ENCODE measurements around the gene PACSIN1. TPM values are rescaled to one million over a fixed set of nuclear protein-coding genes. Genes with fewer than 3 reads are reported as not detected.

Gene PACSIN1
- total and polyA plus RNA-seq, 7 donors, result 0.36 to 1.9 (median 0.68) TPM; not detected in 2

DNA sequence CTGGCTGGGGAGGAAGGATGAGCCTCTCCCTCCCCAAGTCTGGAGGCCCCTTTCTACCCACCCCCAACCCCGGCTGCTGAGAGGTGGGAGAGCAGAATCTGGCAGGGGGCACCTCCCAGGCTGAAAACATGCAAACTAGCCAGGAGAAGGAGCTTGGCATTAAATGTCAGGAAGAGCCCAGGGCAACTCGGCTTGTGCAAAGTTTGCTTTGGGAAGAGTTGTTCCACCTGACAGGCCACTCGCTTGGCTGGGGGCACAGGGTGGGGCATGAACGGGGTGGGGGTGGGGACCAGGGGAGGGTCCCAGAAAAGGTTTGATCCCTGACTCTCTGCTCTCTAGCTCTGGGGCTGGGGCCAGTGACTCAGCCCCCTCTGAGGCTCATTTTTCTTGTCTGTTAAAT lies 87.3 kb downstream of the PACSIN1 start:
- Histone ChIP-seq H3K4me3 (no peak overlapping the region), H3K27ac (no peak overlapping the region), H3K4me1 (no peaks in the 10 kb centered on the region), H3K9me3 (peaks cover 0 to 2% (median under 1%) of the 10 kb centered on the region in 4 donors), H3K36me3 (no peaks in the 10 kb centered on the region), H3K27me3 (no peaks in the 10 kb centered on the region)
- DNase-seq, result no peak
- intact Hi-C loops (cut with DNase I), result no loop called here
- TF ChIP-seq POLR2AphosphoS5 (IDR thresholded peaks at IDR 0.05), result no peak
- WGBS, 2 donors, result 39 to 72% methylated on average over 4 of the region's 4 CpGs

DNA sequence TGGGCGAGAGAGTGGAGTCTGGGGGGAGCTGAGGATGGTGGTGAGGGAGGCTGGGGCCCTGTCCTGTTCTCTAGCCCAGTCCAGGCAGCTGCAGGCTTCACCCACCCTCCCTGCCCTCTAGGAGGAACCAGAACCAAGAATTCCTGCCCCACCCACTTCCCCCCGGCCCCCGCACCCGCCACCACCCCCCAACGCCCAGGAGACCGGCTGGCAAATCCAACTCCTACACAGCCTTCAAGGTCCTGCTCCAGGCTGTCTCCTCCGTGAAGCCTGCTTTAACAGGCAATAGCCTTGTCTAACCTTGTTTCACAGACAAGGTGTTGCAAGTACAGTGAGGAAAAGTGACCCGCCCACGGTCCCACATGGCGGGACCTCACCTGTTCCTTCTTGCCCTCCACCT lies 87.9 kb downstream of the PACSIN1 start:
- H3K4me1 ChIP-seq, result no peaks in the 10 kb centered on the region
- no peak overlapping the region for H3K4me3 ChIP-seq
- DNase-seq, result no peak
- peaks cover 0 to 6% (median 3%) of the 10 kb centered on the region in 4 donors for H3K9me3 ChIP-seq
- H3K27me3 ChIP-seq, result no peaks in the 10 kb centered on the region
- WGBS, 2 donors, result 27 to 60% methylated on average over 10 of the region's 10 CpGs
- intact Hi-C loops (cut with DNase I), result no loop called here
- H3K36me3 ChIP-seq, result no peaks in the 10 kb centered on the region
- TF ChIP-seq EP300 (IDR thresholded peaks at IDR 0.05), result no peak
- TF ChIP-seq, protein P1, sequence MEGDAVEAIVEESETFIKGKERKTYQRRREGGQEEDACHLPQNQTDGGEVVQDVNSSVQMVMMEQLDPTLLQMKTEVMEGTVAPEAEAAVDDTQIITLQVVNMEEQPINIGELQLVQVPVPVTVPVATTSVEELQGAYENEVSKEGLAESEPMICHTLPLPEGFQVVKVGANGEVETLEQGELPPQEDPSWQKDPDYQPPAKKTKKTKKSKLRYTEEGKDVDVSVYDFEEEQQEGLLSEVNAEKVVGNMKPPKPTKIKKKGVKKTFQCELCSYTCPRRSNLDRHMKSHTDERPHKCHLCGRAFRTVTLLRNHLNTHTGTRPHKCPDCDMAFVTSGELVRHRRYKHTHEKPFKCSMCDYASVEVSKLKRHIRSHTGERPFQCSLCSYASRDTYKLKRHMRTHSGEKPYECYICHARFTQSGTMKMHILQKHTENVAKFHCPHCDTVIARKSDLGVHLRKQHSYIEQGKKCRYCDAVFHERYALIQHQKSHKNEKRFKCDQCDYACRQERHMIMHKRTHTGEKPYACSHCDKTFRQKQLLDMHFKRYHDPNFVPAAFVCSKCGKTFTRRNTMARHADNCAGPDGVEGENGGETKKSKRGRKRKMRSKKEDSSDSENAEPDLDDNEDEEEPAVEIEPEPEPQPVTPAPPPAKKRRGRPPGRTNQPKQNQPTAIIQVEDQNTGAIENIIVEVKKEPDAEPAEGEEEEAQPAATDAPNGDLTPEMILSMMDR (IDR thresholded peaks at IDR 0.05), result no peak
- TF ChIP-seq POLR2A (IDR thresholded peaks at IDR 0.05), result no peak
- TF ChIP-seq POLR2AphosphoS5 (IDR thresholded peaks at IDR 0.05), result no peak
- no peak overlapping the region for H3K27ac ChIP-seq

DNA sequence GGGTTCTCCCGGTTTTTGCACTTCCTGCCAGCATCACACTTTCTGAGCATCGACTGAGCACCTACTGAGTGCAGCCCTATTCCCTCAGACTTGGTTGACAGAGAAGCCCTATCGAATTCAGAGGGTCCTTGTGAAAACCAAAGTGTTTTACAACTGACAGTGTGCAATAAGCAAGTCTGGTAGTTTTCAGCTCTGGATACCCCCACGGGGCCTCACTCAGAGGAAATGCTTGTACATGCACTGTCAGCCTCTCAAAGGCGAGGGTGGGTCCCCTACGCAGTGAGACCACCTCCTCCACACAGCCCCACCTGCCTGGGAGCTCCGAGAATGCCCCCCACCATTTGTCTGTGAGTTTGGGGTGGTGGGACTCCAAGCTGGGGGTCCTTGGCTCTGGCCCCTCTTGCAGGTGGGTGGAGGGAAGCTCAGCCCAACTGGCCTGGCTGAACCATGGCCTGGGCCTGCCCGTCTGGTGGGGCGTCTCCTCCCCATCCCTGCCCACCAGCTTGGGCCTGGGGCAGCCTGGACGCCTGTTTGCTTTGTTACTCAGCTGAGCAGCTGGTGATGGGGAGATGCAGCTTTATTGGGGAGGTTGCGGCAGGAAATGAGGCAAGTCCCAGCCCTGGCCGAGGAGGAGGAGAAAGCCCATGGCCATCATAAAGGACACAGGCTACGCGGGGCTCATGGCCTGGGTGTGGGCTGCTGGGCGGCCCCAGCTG lies 88.6 kb downstream of the PACSIN1 start:
- Histone ChIP-seq H3K36me3 (no peaks in the 10 kb centered on the region), H3K4me1 (no peaks in the 10 kb centered on the region), H3K27me3 (no peaks in the 10 kb centered on the region), H3K27ac (no peak overlapping the region), H3K4me3 (no peak overlapping the region), H3K9me3 (peaks cover 0 to 6% (median 3%) of the 10 kb centered on the region in 4 donors)
- TF ChIP-seq, protein P1 (IDR thresholded peaks at IDR 0.05), result no peak
- TF ChIP-seq EP300 (IDR thresholded peaks at IDR 0.05) (no peak), POLR2AphosphoS5 (IDR thresholded peaks at IDR 0.05) (no peak), POLR2A (IDR thresholded peaks at IDR 0.05) (no peak)
- intact Hi-C loops (cut with DNase I), result no loop called here
- 41 to 46% methylated on average over 15 of the region's 15 CpGs for WGBS, 2 donors
- DNase-seq, result no peak

DNA sequence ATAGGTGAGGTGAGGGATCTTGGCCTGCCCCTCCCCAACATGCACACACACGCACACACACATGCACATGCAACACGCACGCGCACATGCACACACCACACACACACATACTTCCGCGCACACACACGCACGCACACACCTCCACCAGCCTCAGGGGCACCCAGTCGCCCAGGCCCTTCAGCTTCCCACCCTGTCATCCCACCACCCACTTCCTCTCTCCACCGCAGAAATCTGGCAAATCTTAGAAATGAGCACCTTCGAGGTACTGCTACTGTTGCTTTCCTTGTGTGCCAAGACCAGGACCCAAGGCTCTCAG lies 89.1 kb downstream of the PACSIN1 start:
- DNase-seq, result no peak
- Histone ChIP-seq H3K4me1 (no peaks in the 10 kb centered on the region), H3K4me3 (no peak overlapping the region), H3K36me3 (no peaks in the 10 kb centered on the region), H3K9me3 (peaks cover 0 to 6% (median 3%) of the 10 kb centered on the region in 4 donors), H3K27me3 (no peaks in the 10 kb centered on the region), H3K27ac (no peak overlapping the region)
- TF ChIP-seq EP300 (IDR thresholded peaks at IDR 0.05), result no peak
- TF ChIP-seq POLR2A (IDR thresholded peaks at IDR 0.05), result no peak
- TF ChIP-seq, protein P1 (IDR thresholded peaks at IDR 0.05), result no peak
- no peak for TF ChIP-seq POLR2AphosphoS5 (IDR thresholded peaks at IDR 0.05)
- intact Hi-C loops (cut with DNase I), result no loop called here
- 65 to 87% methylated on average over 11 of the region's 11 CpGs for WGBS, 2 donors

DNA sequence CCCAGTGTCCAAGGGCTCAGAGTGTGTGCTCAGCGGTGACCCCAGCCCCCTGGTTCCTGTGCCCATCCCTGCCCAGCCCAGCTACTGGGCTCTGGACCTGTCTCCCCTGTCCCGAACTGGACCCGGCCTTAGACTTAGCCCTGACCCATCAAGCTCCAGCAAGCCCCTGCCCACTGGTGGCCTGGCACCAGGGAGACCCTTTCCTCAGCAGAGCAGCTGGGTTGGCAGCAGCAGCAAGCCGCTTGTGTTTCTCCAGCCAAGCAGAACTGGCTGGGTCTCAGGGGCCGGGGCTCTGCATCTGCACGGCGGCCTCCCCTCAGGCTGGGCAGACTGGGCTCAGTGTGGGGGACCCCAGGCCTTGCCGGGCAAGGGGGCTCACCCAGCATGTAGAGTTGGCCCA lies 89.5 kb downstream of the PACSIN1 start:
- no peak for DNase-seq
- intact Hi-C loops (cut with DNase I), result no loop called here
- Histone ChIP-seq H3K4me1 (no peaks in the 10 kb centered on the region), H3K36me3 (no peaks in the 10 kb centered on the region), H3K27ac (no peak overlapping the region), H3K4me3 (no peak overlapping the region), H3K9me3 (peaks cover 0 to 6% (median 3%) of the 10 kb centered on the region in 4 donors), H3K27me3 (no peaks in the 10 kb centered on the region)
- WGBS, 2 donors, result 82 to 87% methylated on average over 8 of the region's 8 CpGs
- TF ChIP-seq POLR2AphosphoS5 (IDR thresholded peaks at IDR 0.05) (no peak), POLR2A (IDR thresholded peaks at IDR 0.05) (no peak), EP300 (IDR thresholded peaks at IDR 0.05) (no peak)
- TF ChIP-seq, protein P1 (IDR thresholded peaks at IDR 0.05), result no peak
